HG03066 (cell line): ENCODE data around the gene SCT.
"Not testable (repeated sequence)": the region's sequence is repeated elsewhere in the genome, so short reads cannot be mapped to it uniquely, and the experiment has no call there.

Experiments used
- ATAC-seq: cut with Tn5 transposase; IDR thresholded peaks from one replicate; pipeline ENCODE4 v1.9.1; 2021; ENCODE audit warnings: low read depth; ENCODE audit not compliant: unreplicated experiment

Gene SCT, protein sequence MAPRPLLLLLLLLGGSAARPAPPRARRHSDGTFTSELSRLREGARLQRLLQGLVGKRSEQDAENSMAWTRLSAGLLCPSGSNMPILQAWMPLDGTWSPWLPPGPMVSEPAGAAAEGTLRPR

DNA sequence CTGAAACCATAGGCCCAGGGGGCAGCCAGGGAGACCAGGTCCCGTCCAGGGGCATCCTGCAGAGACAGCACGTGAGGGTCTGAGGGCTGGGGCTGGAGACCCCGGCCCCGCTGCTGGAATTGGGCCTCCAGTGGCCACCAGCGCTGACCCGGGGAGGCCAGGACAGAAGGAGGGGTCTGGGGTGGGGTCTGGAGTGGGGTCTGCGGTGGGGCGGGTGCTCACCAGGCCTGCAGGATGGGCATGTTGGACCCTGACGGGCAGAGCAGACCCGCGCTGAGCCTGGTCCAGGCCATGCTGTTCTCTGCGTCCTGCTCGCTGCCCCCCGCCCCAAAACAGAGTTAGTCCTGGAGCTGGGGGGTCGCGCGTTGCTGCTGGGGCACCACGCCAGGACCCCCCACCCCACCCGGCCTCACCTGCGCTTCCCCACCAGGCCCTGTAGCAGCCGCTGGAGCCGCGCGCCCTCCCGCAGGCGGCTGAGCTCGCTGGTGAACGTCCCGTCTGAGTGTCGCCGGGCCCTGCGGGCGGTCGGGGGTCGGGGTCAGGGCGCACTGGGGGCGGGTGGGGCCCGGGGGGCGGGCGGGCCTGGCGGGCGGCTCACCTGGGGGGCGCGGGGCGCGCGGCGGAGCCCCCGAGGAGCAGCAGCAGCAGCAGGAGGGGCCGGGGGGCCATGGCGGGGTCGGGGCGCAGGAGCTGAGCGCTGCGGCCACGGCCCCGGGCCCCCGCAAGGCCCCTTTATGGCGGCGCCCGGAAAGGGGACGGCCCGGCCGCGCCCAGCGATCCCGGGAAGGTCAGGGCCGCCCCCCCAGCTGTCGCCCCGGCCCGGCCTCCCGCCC lies at the start of gene SCT:
Gene SCT (minus strand): TSS at position 707 of the 833 bp plus-strand sequence. CDS start 38 bp downstream, at position 669.
- no peak for ATAC-seq

DNA sequence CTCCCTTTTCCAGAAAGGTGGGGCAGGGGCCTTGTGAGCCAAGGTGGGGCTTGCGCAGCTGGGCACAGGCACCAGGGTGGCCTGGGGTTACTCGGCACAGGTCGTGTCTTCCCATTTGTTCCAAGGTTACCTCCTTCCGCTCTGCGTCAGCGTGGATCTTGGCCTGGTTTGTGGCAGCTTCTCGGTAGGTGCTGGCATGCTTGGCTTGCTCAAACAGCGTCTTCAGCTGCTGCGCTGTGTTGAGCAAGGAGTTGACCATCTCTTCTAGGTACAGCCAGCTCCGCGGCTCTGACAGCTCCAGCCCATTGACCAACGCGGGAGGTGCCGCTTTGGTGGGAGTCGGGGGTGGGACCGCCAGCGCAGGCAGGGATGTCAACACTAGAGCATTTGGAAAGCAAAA lies 47.4 kb upstream of the SCT start:
- ATAC-seq: no peak

DNA sequence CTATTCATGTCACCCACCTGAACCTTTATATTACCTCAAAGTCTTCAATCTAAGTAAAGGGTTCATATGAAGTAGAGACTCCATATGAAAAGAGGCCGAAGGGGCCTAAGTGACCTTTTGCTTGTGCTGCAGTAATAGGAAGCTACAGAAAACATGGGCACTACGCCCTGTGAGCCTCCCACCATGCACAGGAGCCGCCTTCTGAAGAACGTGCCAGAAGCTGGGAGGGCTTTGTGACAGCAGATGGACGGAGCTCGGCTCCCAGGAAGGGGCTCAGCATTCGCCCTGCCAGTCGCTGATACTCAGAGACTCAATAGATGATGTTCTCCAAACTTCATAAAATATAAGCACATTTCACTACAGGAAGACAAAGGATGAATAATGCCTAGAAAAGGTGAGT lies 46.9 kb upstream of the SCT start:
- no peak for ATAC-seq

DNA sequence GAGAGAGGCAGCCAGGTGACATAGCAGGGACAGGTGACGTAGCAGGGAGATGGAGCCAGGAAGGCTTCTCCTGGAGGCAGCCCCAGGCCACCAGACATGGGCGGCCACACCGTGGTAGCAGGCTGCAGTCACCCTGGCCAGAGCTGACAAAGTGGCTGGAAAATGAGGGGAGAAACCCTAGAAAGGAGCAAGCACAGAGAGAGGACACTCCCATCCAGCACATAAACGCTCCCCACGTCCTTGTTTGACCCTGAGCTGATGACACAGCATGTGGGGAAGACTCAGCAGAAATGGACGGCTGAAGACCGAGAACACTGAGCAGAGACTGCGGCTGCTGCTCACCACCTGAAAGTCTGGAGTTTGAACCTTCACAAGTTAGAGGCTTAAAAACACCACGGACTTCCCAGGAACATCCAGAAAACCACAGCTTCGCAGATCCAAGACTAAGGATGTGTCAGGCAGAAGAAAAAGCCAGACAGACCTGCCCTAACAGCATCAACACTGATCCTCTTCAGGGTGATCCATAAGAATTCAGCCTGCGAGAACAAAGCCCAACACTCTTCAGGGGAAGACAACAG lies 38.8 kb upstream of the SCT start:
- no peak for ATAC-seq

DNA sequence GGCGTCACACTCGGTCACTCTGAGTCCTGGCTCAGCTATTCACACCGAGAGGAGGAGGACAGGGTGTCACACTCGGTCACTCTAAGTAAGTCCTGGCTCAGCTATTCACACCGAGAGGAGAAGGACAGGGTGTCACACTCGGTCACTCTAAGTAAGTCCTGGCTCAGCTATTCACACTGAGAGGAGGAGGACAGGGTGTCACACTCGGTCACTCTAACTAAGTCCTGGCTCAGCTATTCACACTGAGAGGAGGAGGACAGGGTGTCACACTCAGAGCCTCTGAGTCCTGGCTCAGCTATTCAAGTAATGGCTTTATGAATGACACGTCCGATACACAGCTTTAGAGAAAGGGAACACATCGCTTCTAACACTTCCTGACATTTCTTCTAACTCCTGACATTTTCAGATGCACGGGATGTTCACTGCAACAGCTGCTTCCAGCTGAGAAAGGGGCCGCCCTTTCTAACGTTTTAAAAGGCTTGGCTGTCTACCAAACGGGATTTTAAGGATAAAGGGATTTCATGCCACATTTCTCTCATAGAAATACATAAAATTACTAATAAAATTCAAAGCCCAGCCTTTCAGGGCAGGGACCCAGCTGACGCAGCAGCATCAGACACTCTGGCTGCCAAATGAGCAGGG lies 38.2 kb upstream of the SCT start:
- ATAC-seq: no peak

DNA sequence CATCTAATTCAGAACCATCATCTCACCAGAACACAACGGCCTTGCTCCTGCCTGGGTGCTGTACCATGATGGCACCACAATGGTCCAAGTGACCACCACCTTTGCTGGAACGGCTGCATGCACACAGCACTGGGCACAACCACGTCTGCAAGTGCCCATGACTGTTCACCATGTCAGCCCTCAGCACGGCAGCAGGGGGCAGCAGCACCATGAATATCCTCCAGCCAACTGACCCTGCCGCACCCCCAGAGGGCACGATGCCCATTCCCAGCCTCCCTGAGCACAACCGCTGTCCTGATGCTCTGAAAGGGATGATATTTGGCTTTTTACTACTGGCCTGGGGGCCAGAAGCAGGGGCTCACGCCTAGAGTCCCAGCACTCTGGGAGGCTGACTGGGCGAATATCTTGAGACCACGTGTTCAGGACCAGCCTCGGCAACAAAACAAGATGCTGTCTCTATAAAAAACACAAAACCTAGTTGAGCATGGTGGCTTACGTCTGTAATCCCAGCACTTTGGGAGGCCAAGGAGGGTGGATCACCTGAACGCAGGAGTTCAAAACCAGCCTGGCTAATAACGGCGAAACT lies 35.8 kb upstream of the SCT start:
- ATAC-seq: no peak

DNA sequence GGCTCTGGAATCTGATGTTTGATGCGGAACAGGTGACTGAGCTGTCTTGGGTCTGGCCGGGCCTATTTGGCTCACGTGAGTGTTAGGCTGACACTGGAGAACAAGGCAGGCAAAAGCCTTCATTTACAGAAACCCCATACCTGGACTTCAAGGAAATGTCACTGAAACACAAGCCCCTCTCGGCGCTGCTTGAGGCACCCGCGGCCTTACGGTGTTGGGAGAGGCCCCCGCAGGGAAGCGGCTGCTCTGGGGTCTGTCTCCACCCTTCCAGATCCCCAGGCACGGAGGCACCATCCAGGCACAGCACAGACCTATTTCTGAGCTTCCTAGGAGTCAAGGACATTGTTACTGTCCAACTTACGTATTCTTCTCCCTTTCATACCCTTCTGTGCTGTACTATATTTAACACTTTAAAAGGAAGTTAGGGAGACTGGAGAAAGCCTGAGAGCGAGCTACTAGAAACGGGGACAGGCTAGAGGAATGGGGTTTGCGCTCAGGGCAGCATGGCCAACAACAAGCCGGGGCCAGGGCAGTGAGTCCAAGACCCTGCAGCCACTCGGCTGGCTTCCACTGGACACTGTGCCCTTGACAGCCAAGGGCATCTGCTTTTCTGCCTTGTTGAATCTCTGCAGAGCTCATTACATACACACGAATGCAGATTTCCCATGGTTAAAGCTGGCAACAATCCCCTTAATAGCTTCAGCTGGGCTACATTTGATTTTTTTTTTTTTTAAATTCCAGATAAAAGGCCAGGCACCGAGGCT lies 33.9 kb upstream of the SCT start:
- no peak for ATAC-seq

DNA sequence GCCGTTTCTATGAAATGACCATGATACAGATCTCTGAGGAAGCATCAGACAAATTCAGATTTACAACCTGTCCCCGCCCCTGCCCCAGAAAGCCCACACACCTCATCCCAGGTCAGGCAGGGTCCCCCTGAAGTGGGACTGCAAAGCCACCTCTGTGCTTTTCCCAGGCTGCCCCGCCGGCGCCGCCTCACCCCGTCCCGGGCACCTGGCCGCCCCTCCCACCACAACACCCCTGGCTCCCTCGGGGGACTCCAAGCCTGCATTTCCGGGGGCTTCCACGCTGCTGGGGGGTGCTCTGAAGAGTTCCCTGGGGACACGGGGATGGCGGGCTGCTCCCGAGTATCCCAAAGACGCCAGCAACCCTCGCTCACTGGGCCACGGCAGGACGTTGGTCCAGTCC lies 33.3 kb upstream of the SCT start:
- no peak for ATAC-seq

DNA sequence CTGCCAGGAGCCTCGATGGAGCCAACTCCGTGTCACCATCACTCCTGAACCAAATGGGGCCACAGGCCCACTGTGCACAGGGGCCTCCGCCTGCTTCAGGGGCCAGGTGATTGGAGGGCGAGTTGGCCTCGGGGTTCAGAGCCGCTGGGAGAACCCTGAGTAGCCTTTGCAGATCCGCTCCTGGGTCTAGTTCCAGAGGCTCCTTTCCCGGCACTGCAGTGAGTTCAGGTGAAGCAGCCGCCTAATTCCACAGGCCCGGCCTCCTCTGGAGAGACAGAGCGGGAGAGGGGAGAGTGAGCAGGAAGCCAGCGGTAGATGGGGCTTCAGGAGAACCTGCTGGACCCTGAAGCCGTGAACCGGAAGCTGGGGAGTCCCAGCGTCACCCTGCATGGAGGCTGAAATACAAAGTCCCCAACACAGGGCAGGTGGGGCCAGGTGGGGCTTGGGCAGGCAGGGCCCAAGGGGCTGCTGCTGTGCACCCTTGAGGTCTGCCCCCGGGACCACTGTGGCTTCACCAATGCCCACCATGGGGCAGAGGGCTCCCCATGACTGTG lies 32.6 kb upstream of the SCT start:
- ATAC-seq: no peak

DNA sequence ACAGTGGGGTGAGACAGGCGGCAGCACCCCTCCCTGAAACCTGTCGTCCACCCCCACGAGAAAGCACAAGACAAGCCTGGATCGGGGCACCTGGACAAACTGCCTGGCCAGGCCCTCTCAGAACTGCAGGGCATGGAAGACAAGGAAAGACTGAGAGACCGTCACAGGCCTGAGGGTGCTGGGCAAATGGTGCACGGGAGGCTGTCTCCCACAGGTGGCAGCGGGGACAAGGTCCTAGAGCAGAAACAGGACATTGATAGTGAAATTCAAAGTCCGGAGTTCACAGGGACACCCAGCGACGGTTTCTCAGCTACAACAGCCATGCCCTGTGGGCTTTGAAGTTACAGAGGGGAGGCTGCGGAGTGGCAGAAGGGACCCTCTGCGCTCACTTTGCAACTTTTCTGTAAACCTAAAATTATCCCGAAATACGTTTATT lies 30.7 kb upstream of the SCT start:
- no peak for ATAC-seq

DNA sequence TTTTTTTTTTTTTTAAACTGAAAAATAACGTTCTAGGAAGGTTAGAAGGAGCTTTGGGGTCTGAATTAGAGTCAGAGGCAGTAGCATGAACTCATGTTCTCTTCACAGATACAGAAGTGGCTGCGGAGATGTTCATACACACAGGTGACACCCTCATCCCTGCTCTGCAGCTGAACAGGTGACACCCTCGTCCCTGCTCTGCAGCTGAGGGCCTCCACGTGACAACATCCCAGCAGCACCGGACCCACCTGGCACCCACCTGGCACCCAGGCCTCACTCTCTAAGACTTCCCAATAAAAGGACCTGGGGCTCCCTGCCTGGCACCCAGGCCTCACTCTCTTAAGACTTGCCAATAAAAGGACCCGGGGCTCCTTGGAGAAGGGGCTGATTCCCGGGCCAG lies 29.9 kb upstream of the SCT start:
- ATAC-seq: no peak

DNA sequence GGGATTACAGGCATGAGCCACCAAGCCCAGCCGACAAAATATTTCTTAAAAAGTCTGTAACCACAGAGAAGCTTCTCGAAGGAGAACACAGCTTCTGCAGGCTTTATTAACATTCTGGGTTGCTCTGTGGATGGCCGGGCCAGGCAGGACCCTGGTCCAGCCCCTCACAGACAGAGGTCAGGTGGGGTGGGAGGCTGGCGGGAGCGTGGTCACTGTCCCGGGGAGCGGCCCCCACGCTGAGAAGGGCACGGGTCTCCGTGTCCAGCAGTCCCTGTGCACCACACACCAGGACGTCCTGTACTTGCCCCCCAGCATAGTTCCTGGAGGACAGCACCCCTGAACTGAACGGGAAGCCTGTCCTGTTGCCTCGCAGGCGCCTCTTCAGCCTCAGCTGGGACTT lies 29.4 kb upstream of the SCT start:
- no peak for ATAC-seq

DNA sequence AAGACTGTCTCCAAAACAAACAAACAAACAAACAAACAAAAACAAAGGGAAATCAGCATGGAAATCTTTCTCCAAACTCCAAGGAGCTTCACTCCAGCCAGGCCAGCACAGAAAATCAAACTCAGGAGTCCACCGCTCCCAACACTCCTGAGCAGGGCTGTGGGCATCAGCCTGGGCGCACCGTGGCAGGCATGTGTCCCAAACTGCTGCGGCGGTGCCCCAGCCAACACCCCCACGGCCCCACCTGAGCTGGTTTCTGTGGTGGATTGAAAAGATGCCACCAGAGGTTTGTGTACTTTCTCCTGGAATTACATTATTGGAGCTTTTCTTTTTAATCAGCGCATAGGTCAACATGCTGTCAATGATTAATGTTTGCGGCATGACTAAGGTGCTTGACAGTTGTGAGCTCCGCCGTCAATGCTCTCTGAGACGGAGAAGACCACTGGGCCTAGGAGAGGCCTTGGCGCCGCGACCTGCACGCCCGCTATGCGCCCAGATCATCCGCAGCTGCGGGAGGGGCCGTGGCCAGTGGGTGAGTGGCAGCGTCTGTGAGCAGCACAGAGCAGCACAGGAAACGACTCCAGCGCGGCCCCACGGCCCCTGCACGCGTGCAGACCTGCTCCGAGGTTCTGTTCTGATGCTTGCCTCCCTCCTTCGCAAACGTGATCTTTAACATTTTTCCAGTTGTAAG lies 28.2 kb upstream of the SCT start:
- ATAC-seq: no peak

DNA sequence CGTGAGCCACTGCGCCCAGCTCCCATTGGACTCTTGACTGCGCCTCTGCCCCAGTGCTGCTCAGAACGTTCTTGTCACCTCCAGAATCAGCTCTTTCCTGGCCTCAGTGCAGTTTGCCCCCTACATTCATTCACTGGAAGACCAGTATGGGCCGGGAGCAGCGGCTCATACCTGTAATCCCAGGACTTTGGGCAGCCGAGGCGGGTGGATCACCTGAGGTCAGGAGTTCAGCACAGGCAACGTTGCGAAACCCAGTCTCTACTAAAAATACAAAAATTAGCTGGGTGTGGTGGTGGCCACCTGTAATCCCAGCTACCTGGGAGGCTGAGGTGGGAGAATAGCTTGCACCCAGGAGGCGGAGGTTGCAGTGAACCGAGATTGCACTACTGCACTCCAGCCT lies 27.5 kb upstream of the SCT start:
- ATAC-seq: not testable (repeated sequence)

DNA sequence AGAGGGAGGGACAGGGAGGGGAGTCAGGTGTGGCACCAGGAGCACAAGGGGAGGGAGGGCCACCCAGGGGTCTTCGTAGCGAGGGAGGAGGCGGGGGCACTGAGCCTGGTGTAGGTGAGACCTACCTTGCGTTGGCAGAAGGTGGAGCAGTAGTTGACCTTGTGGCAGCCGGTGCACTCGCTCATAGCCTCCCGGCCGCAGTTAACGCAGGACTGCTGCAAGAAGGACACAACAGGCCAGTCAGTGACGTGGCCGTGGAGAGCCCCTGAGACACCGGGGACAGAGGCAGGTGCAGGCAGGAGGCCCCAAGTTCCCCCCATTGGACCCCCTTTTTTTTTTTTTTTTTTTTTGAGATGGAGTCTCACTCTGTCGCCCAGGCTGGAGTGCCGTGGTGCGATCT lies 26.9 kb upstream of the SCT start:
- no peak for ATAC-seq

DNA sequence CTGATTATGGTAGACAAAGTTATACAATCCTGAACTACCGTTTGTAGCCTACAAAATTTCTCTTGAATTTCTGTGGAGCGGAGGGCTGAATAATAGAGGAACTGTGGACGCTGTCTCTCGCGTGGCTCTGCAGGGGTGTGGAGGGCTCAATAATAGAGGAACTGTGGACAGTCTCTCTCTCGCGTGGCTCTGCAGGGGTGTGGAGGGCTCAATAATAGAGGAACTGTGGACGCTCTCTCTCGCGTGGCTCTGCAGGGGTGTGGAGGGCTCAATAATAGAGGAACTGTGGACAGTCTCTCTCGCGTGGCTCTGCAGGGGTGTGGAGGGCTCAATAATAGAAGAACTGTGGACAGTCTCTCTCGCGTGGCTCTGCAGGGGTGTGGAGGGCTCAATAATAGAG lies 26.2 kb upstream of the SCT start:
- ATAC-seq: not testable (repeated sequence)

DNA sequence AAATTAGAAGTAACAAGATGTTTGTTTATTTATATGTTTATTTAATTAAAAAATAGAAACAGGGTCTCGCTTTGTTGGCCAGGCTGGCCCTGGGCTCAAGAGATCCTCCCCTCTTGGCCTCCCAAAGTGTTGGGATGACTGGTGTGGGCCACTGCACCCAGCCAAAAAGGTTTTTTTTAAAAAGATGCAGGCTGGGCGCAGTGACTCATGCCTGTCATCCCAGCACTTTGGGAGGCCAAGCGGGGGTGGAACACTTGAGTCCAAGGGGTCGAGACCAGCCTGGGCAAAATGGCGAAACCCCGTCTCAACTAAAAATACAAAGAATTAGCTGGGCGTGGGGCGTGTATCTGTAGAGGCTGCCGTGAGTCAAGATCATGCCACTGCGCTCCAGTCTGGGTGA lies 23.5 kb upstream of the SCT start:
- ATAC-seq: no peak

DNA sequence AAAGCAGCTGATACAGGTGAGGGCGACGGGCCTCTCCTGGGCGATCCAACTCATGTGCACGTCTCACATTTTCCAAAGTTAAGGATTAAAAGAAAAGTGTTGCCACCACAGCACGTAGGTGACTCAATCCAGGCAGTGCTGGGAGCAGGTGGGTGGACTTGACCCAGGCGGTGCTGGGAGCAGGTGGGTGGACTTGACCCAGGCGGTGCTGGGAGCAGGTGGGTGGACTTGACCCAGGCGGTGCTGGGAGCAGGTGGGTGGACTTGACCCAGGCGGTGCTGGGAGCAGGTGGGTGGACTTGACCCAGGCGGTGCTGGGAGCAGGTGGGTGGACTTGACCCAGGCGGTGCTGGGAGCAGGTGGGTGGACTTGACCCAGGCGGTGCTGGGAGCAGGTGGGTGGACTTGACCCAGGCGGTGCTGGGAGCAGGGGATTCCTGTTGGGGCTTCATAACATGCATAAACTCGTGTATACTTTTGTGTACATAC lies 20.7 kb upstream of the SCT start:
- not testable (repeated sequence) for ATAC-seq

DNA sequence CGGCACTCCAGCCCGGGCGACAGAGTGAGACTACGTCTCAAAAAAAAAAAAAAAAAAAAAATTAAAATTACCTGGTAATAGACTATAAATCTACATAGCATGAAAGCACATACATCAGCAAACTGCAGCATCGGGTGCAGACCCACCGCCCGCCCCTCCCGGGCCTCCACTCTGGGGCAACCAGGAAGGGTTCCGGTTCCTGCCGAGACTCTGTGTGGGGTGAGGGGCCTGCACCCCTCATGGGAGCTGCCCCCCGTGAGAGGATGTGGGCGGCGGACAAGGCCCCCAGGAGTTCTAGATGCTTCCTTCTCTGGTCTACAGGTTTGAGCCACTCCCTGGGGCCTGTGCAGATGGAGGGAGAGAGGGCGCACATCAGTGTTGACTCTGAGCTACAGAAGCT lies 19.2 kb upstream of the SCT start:
- no peak for ATAC-seq
